ENCODE results near the gene GABRA4.

The GABRA4 gene

DNA sequence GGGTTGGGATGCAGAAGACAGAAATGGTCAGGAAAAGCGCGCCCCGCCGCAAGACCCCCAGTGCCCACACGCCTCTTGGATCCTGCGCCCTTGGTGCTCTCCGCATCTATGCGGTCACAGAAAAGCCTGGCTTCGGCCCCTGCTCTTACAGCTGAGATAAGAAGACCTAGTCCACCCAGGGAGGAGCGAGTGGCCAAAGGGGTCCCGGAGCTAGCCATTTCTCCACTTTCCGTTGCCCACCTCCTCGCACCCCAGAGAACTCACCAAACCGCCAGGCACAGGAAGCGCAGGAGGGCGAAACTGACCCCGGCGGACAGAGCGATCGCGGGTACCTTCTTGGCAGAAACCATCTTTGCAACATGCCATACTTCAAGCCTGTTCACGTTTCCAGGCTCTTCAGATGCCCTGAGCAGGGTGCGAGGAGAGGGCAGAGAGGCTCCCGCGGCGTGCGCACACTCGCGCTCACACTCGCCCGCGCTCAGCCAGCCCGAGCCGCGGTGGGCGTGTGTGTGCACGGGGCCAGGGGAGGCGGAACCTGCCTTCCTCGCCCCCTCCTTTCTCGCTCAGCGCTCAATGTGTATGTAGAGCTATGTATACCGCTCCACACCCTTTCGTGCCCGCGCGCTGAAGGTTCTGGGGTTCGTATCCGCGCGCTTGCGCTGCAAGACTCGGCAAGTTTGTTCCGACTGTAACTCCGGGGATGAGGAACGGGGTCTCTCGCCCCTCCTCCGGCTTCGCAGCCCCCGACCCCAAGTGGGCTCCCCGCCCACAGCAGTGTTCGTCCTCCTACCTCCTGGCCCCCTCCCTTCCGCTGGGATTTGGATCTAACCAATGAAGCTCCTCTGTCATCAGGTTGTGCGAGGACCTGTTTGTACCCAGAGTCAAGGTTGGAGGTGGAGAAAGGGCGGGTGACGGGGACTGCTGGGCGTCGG is at the start of gene GABRA4:
TSS of gene GABRA4 (minus strand) at position 507 of the 932 bp plus-strand sequence. CDS start at position 350, 157 bp downstream.
- DNase-seq: peak in 1 of 2 experiments; percentile 33

GRCh38 chr4:47040828-47041227 is 47.4 kb upstream of the GABRA4 start:
- DNase-seq: no peak

- no peak for DNase-seq
These were observed 44.9 kb upstream of the GABRA4 start for GRCh38 chr4:47038263-47038662.

- DNase-seq: peak; percentile 69 to 84
These were observed 39.2 kb upstream of the GABRA4 start for GRCh38 chr4:47032405-47033106.

- peak; percentile 36 to 54 for DNase-seq
These were observed 38.5 kb upstream of the GABRA4 start for GRCh38 chr4:47031751-47032404.

GRCh38 chr4:47031011-47031678 is 37.8 kb upstream of the GABRA4 start, which contains the start of gene GABRB1:
GABRB1 (plus strand) TSS chr4:47031567.
- DNase-seq: peak; percentile 39 to 75

- no peak for DNase-seq
These were observed 24.1 kb upstream of the GABRA4 start for GRCh38 chr4:47017494-47017893.

DNA sequence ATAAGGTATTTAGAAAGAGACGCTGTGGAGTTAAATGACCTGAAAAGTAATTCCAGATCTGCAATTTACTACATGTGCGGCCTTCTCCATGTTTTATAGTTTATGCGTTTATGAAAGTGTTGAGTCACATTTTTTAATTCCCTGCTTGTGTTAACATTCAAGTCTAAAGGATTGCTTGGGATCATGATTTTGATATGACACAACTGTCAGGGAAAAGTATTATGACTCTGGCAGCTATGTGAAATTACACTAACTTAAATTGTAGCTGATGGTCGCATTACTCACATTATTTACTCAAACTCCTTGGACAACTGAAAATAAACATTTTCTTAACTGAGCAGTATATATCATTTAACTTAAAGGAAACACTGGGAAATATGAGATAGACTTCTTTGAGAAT is 23.7 kb upstream of the GABRA4 start:
- DNase-seq: no peak

- no peak for DNase-seq
These were observed 20.0 kb upstream of the GABRA4 start for GRCh38 chr4:47013373-47013772.

DNA sequence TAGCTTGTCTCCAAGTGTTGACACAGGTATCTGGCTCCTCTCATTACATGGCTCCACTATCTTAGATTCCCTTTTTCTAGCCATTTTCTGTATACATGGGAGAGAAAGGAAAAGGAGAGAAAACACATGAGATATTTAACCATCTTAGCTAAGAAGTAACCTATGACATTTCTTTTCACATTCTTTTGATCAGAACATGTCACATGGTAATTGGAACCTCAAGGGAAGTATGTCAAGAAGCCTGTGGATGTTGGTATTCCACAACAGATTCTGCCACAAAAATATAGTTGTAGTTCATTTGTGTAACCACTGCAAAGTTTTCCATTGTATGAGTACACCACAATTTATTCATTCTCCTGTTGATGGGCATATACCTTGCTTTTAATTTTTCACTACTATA is 19.3 kb upstream of the GABRA4 start:
- no peak for DNase-seq

- DNase-seq: no peak
These were observed 17.6 kb upstream of the GABRA4 start for GRCh38 chr4:47010912-47011446.

DNA sequence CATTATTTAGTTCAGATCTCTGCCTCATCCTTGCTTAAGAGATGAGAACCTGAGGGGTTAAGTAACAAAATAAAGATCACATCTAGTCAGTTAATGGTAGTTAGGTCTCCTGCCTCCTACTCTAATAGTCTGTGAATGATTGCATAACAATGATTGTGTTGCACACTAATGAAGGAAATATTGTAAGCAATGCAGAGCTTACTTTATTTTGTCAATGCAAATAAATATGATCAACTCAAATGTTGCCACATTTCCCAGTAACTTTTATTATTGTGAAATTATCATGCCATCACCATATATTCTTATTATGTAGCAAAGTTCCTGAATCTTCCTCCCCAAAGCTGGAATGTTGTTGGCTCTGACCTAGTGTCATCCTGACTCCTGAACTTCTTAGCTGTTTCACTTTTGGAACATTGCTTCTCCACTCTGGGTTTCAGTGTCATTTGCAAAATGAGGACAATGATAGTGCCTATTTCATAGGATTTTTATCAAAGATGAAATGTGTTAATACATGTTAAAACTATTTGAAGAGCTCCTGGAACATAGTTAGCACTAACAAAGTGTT is 17.0 kb upstream of the GABRA4 start:
- DNase-seq: no peak

DNA sequence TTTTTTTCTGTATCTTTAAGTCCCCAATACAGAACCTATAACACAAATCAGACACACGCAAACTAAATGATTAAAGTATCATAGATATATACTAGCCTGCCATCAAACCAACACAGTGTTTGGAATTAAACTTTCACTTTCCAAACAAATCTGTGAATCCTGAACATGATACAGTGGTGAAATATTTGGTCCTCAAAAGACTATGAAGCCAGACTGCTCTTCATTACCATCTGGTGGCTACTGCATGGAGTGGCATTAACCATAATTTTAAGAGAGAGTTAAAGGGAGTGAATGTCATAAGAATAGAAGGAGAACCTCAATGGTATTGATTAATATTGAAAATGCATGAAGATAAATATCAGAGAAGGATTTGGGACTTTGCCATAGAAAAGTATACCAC is 9.2 kb upstream of the GABRA4 start:
- DNase-seq: peak in 1 of 2 experiments; percentile 47

DNA sequence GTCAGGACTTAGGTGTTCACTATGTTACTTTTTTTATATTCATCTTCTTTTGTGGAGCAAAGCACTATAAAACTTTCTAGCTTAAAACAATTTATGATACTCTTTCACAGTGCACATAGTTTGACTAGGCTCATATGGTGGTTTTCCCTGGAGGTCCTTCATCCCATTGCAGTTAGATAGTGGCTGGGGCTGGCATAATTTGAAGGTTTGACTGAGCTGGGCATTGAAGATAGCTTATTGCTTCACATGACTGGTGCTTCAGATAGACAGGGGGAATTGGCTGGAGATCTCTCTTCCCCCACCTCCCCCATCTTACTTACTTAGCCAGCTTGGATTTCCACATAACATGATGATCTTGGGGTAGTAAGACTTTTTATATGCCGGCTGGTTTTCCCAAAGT is 7.0 kb upstream of the GABRA4 start:
- no peak for DNase-seq

GRCh38 chr4:46999566-46999965 is 6.2 kb upstream of the GABRA4 start:
- no peak for DNase-seq

DNA sequence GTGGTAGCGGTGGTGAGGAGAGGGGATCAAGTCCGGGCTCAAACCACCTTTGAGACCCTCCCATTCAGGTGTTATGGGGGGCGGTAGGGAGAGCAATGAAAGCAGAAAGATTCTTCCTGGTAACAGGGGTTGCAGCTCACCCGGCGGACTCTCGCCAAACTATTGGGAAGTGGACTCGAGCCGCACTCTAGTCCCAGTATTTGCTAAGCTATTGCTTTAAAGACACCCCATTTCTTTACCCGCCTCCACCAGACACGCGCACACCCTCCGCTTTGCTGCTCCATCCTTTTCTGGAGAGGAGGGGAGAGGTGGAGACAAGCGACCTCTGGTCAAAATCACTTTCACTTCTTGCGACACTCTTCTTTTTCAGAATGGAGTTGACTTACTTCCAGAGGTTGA is 625 bp upstream of the GABRA4 start:
- peak in 1 of 2 experiments; percentile 13 for DNase-seq

- no peak for DNase-seq
These were observed 1.0 kb downstream of the GABRA4 start for GRCh38 chr4:46992338-46992737.

- no peak for DNase-seq
These were observed 6.3 kb downstream of the GABRA4 start for GRCh38 chr4:46986922-46987638.

DNA sequence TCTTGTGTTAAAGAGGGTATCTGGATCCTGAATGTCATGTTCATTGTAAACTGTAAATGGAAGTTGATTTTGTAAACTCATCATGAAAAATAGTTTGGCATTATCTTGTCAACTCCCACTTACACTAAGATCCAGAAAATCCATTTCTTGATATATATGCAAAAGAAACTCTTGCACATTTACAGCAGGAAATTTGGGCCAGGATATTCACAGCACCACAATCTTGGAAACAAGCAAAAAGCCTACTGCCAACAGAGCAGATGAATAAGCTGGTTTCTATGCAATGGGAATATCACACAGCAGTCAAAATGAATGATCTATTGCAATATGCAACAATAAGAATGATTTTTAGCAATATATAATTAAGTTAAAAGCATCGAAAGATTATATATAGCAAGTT is 8.6 kb downstream of the GABRA4 start:
- no peak for DNase-seq

- no peak for DNase-seq
These were observed 12.5 kb downstream of the GABRA4 start for GRCh38 chr4:46980851-46981250.

GRCh38 chr4:46979726-46980125 is 13.7 kb downstream of the GABRA4 start:
- no peak for DNase-seq
